Fibroblast of the aortic adventitia (primary cell): Measurements from ENCODE around the gene PSMC2. TPM values are rescaled to one million over a fixed set of nuclear protein-coding genes. Genes with fewer than 3 reads are reported as not detected.
"Not testable (repeated sequence)": the region's sequence is repeated elsewhere in the genome, so short reads cannot be mapped to it uniquely, and the experiment has no call there.

Experiments
- DNase-seq: peaks from one replicate; pipeline ENCODE4 v3.0.0-alpha.2; 2010; ENCODE audit warnings: low read depth
- H3K4me3 ChIP-seq: 2 replicates; pipeline ENCODE4 v1.5.1; 2011; ENCODE audit warnings: low read depth, mild to moderate bottlenecking, control low read depth, low read length, moderate library complexity
- small RNA-seq: library from RNA; depleted of rRNA; stranded (forward); fragments of <200 nt; gene quantifications from one replicate; pipeline ENCODE3, GENCODE V24; 2012
- total RNA-seq: library from RNA; depleted of rRNA; stranded (reverse); fragments of >200 nt; gene quantifications from 2 replicates; pipeline ENCODE4 v1.2.3, GENCODE V29; 2012; ENCODE audit warnings: low replicate concordance
- TF ChIP-seq, protein P1 (sequence below): IDR thresholded peaks from 2 replicates; pipeline ENCODE4 v1.5.1; 2011; ENCODE audit warnings: mild to moderate bottlenecking, low read length, control low read depth, inconsistent platforms; ENCODE audit not compliant: insufficient read depth

Gene PSMC2
- total RNA-seq, 1 donor, result 170 TPM

GRCh38 chr7:103396471-103396870, 49.0 kb downstream of the PSMC2 start:
- no peak overlapping the region for H3K4me3 ChIP-seq
- DNase-seq, result no peak
- TF ChIP-seq, protein P1, sequence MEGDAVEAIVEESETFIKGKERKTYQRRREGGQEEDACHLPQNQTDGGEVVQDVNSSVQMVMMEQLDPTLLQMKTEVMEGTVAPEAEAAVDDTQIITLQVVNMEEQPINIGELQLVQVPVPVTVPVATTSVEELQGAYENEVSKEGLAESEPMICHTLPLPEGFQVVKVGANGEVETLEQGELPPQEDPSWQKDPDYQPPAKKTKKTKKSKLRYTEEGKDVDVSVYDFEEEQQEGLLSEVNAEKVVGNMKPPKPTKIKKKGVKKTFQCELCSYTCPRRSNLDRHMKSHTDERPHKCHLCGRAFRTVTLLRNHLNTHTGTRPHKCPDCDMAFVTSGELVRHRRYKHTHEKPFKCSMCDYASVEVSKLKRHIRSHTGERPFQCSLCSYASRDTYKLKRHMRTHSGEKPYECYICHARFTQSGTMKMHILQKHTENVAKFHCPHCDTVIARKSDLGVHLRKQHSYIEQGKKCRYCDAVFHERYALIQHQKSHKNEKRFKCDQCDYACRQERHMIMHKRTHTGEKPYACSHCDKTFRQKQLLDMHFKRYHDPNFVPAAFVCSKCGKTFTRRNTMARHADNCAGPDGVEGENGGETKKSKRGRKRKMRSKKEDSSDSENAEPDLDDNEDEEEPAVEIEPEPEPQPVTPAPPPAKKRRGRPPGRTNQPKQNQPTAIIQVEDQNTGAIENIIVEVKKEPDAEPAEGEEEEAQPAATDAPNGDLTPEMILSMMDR, result no peak

GRCh38 chr7:103398483-103399127, 51.2 kb downstream of the PSMC2 start:
- TF ChIP-seq, protein P1, result no peak
- no peak for DNase-seq
- H3K4me3 ChIP-seq, result no peak overlapping the region

GRCh38 chr7:103399687-103400086, 52.2 kb downstream of the PSMC2 start:
- DNase-seq, H3K4me3 ChIP-seq: not testable (repeated sequence)

- H3K4me3 ChIP-seq, DNase-seq: not testable (repeated sequence)
These were observed 58.6 kb downstream of the PSMC2 start for GRCh38 chr7:103405789-103406613.

DNA sequence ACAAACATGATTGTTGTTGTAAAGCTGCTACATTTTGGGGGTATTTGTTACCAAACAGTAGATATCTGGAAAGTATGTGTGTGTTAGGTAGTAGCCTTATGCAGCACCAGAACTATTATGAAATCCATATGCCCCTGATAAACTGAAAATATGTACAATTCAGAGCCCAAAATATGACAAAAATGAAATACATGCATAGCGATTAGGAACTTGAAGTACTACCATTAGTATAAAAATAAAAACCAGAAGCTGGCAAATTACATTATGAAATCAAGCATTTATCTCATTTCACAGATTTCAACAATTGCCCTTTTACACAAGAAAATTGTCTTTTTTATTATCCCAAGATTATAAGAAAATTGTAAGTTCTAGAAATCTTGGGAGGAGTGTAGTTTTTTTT, 64.7 kb downstream of the PSMC2 start:
- DNase-seq, result no peak
- TF ChIP-seq, protein P1, result no peak

GRCh38 chr7:103413407-103413806, 66.0 kb downstream of the PSMC2 start:
- TF ChIP-seq, protein P1, result no peak
- no peak for DNase-seq
- no peak overlapping the region for H3K4me3 ChIP-seq

More for the DNA sequence above, 64.7 kb downstream of the PSMC2 start:
- H3K4me3 ChIP-seq, result no peak overlapping the region

GRCh38 chr7:103418241-103418640, 70.8 kb downstream of the PSMC2 start:
- TF ChIP-seq, protein P1, result no peak
- DNase-seq, result no peak
- no peak overlapping the region for H3K4me3 ChIP-seq

Small RNA genes within 50 kb of the gene (small RNA-seq; reads per million reads assigned to genes)
- not detected for gene RPS29P16

Other genes starting within 250 kb of the PSMC2 start
- gene NAPEPLD, start 198.5 kb upstream of the PSMC2 start, total RNA-seq, result 33.9 and 39.3 TPM in 2 replicates
- 59.2 and 67.4 TPM in 2 replicates for gene PMPCB, start 50.2 kb upstream of the PSMC2 start, total RNA-seq
- 24.9 and 45.8 TPM in 2 replicates for gene DNAJC2, start 2.9 kb upstream of the PSMC2 start, total RNA-seq
- gene SLC26A5, start 98.6 kb downstream of the PSMC2 start, total RNA-seq, result not detected in 2 replicates